Cardiac fibroblast (primary cell): ENCODE data around the gene SPNS3.

ENCODE experiments used
- DNase-seq, 2 donors: peaks; one replicate each; pipeline versions ENCODE4 v3.0.0 to v3.0.0-alpha.2; 2010; ENCODE audit warnings: low read depth in 2 of 2
- H3K4me3 ChIP-seq, 2 donors: replicated peaks in 1 of 2; 1 replicate in 1 of 2; 2 replicates in 1 of 2; pipeline ENCODE4 v1.5.1; 2011; ENCODE audit warnings: low read depth in 2 of 2, low read length in 2 of 2, mild to moderate bottlenecking in 2 of 2, moderate library complexity in 1 of 2
- TF ChIP-seq, protein P1 (sequence below): IDR thresholded peaks from one replicate; pipeline ENCODE4 v1.5.1; 2011; ENCODE audit warnings: low read depth, mild to moderate bottlenecking, low read length, inconsistent platforms

SPNS3 gene, protein sequence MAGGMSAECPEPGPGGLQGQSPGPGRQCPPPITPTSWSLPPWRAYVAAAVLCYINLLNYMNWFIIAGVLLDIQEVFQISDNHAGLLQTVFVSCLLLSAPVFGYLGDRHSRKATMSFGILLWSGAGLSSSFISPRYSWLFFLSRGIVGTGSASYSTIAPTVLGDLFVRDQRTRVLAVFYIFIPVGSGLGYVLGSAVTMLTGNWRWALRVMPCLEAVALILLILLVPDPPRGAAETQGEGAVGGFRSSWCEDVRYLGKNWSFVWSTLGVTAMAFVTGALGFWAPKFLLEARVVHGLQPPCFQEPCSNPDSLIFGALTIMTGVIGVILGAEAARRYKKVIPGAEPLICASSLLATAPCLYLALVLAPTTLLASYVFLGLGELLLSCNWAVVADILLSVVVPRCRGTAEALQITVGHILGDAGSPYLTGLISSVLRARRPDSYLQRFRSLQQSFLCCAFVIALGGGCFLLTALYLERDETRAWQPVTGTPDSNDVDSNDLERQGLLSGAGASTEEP

DNA sequence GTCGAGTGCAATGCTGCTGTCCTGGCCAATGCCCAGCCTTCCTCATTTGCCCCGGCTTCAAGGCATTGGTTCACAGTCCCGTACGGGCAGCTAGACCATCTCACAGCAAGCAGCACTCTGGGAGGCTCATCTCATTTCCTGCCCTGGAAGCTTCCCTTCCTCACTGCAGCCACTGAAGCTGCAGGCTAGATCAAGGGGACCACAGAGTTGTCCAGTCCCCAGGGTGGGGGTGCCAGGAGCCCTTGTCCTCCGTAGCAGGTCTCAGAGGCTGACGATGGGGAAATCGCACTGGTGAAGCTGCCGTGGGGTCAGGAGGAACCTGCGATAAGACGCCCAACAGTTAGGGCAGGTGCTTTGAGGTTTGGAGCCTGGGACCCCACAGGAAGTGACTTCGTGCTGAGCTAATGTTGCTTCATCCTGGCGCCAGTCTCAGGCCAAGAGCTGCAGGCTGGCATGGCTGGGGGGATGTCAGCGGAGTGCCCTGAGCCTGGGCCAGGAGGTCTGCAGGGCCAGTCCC, at the start of gene SPNS3:
TSS of gene SPNS3 (plus strand) at position 426 of the 517 bp plus-strand sequence. CDS start at position 454, 28 bp downstream.
- no peak for DNase-seq
- no peak within 1 kb of the TSS for H3K4me3 ChIP-seq
- TF ChIP-seq, protein P1, sequence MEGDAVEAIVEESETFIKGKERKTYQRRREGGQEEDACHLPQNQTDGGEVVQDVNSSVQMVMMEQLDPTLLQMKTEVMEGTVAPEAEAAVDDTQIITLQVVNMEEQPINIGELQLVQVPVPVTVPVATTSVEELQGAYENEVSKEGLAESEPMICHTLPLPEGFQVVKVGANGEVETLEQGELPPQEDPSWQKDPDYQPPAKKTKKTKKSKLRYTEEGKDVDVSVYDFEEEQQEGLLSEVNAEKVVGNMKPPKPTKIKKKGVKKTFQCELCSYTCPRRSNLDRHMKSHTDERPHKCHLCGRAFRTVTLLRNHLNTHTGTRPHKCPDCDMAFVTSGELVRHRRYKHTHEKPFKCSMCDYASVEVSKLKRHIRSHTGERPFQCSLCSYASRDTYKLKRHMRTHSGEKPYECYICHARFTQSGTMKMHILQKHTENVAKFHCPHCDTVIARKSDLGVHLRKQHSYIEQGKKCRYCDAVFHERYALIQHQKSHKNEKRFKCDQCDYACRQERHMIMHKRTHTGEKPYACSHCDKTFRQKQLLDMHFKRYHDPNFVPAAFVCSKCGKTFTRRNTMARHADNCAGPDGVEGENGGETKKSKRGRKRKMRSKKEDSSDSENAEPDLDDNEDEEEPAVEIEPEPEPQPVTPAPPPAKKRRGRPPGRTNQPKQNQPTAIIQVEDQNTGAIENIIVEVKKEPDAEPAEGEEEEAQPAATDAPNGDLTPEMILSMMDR, result no peak

DNA sequence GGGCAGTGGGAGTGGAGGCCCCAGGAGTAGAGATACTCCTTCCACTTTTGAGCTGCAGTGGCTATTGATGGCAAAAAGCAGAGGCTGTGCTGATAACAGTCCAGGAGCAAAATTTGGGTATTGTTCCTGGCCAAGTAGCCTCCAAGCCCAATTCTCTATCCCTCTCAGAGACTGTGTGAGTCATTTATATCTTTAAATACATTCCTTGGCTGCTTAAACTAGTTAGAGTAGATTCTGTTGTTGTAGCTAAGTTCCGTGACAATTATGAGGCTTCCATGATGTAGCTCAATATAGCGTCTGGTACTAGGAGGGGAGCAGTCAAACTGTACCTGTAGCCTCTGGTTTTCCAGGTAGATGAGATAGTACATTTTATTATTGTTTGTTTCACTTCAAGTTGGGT, 47.3 kb upstream of the SPNS3 start:
- no peak overlapping the region for H3K4me3 ChIP-seq
- peak in 1 of 2 donors; percentile 41 for DNase-seq
- TF ChIP-seq, protein P1, result no peak

DNA sequence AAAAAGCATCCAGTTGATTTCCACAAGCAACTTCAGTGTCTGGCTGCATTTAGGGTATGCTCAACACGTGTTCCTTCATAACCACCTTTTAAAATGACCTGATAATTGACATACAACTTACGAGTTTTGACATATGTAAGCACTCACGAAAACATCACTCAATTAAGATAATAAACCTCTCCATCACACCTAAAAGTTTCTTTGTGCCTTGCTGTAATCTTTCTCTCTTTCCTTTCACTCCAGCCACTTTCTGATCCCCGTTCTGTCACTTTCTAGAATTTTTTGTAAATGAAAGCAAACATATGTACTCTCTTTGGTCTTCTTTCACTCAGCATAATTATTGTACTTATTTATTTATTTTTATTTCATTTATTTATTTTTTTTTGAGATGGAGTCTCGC, 46.6 kb upstream of the SPNS3 start:
- DNase-seq, result no peak
- no peak overlapping the region for H3K4me3 ChIP-seq
- TF ChIP-seq, protein P1, result no peak

DNA sequence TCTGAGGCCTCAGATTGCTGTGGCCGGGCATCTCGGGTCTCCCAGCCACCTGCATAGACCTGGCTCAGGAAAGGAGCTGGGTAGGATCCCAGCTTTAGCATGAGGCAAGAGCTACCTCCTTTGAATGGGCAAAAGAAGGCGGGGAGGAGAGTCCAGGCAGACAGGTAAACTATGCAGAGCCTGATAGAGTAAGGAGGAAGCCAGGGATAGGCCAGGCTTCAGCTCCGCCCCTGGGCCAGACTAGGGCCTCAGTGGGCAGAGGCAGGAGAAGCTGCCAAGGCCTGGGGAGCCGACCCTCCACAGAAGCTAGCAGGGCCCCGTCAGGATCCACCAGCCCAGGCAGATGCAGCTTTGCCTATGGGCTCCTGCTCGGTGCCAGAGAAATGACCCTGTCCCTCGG, 44.7 kb upstream of the SPNS3 start:
- TF ChIP-seq, protein P1, result no peak
- no peak overlapping the region for H3K4me3 ChIP-seq
- no peak for DNase-seq

DNA sequence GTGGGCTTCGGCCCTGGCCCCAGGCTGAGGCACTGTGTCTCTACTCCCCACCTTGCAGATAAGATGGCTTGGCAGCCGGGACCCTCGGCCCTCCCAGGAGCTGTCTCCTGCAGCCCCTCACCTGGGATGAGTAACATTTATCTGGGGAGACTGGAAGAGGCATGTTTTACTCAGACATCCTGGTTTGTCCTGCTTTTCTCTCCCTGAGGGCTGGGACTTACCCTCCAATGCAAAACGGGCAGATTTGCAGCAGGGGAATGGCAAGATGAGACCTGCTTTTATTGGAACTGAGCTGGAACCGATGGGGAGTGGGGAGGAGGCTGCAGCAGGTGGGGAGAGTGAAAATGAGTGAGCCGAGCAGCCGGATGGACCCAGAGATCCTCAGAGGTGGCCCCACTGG, 39.9 kb upstream of the SPNS3 start:
- no peak overlapping the region for H3K4me3 ChIP-seq
- no peak for DNase-seq
- TF ChIP-seq, protein P1, result no peak

DNA sequence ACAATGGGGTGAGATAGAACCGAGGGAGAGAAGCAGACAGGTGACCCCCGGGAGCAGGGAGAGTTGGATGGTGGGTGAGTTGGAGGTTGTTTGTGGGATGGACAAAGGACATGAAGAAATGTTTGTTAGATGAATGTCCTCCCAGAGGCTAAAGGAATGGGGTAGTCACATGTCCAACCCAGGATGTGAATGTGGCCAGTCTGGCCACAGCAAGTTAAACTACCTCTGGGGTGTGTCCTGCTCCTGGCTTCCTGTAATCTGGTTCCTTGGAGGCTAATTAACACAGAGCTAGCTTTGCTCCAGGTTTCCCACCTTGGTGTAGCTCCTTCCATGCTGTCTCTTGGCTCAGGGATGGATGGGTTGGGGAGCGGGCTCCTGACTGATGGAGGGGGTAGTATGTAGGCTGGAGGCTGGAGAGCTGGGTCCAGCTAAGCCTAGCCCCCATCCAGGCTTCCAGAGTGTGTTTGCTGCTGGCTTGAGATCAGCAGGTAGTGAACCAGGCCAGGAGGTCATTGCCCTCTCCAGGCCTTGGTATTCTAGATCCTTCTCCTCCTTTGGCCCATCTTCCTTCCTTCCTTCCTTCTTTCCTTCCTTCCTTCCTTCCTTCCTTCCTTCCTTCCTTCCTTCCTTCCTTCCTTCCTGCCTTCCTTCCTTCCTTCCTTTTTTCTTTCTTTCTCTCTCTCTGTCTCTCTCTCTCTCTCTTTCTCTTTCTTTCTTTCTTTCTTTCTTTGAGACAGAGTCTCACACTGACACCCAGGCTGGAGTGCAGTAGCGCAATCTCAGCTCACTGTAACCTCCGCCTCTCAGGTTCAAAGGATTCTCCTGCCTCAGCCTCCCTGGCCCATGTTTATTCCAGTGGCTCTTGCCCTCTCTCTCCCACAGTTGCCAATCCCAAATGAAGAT, 39.3 kb upstream of the SPNS3 start:
- no peak for DNase-seq
- H3K4me3 ChIP-seq, result no peak overlapping the region
- TF ChIP-seq, protein P1, result no peak
